DOHH2 (cell line): ENCODE measurements around the gene CHTF8.

Experiments used
- H3F3A ChIP-seq: fragments of 200-600 bp; sonication (generic), shearing (Covaris generic); 2 replicates; pipeline ENCODE4 v1.6.0; 2016; ENCODE audit warnings: antibody characterized with exemption, mild to moderate bottlenecking; ENCODE audit not compliant: control insufficient read depth, insufficient read depth
- H3K27ac ChIP-seq: fragments of 200-600 bp; sonication (generic); 2 replicates; pipeline ENCODE4 v1.5.1; 2014; ENCODE audit warnings: low read depth, mild to moderate bottlenecking, low read length, moderate library complexity
- H3K27me3 ChIP-seq: fragments of 200-600 bp; sonication (generic); 2 replicates; pipeline ENCODE4 v1.6.1; 2014; ENCODE audit warnings: mild to moderate bottlenecking, low read length, mixed read lengths; ENCODE audit not compliant: control insufficient read depth
- H3K36me3 ChIP-seq: fragments of 200-600 bp; sonication (generic); 2 replicates; pipeline ENCODE4 v1.6.1; 2014; ENCODE audit warnings: mild to moderate bottlenecking, low read length, moderate library complexity, mixed read lengths; ENCODE audit not compliant: control insufficient read depth
- H3K4me1 ChIP-seq: fragments of 200-600 bp; sonication (generic); 2 replicates; pipeline ENCODE4 v1.6.1; 2014; ENCODE audit warnings: mild to moderate bottlenecking, low read length, mixed read lengths; ENCODE audit not compliant: control insufficient read depth
- H3K4me2 ChIP-seq: fragments of 200-600 bp; sonication (generic); 2 replicates; pipeline ENCODE4 v1.6.0; 2014; ENCODE audit warnings: mild to moderate bottlenecking, low read length, moderate library complexity
- H3K4me3 ChIP-seq: fragments of 200-600 bp; sonication (generic); 2 replicates; pipeline ENCODE4 v1.5.1; 2014; ENCODE audit warnings: mild to moderate bottlenecking, low read length, mixed read lengths
- H3K79me2 ChIP-seq: fragments of 200-600 bp; sonication (generic); 2 replicates; pipeline ENCODE4 v1.6.1; 2014; ENCODE audit warnings: mild to moderate bottlenecking, low read length, mixed read lengths; ENCODE audit not compliant: control insufficient read depth
- H3K9me2 ChIP-seq: fragments of 200-600 bp; sonication (generic); replicated peaks from 2 replicates; pipeline ENCODE4 v1.6.1; 2014; ENCODE audit warnings: mild to moderate bottlenecking, low read length, mixed read lengths; ENCODE audit not compliant: control insufficient read depth
- H3K9me3 ChIP-seq: fragments of 200-600 bp; sonication (generic); 2 replicates; pipeline ENCODE4 v1.6.1; 2014; ENCODE audit warnings: antibody characterized with exemption, low read length, mixed read lengths; ENCODE audit not compliant: control insufficient read depth, insufficient read depth
- H4K20me1 ChIP-seq: fragments of 200-600 bp; sonication (generic); 2 replicates; pipeline ENCODE4 v1.6.0; 2014; ENCODE audit warnings: low read depth, mild to moderate bottlenecking, antibody characterized with exemption, low read length, moderate library complexity; ENCODE audit not compliant: control insufficient read depth, insufficient read depth
- EZH2phosphoT487 ChIP-seq: fragments of 200-600 bp; sonication (generic); IDR thresholded peaks from 2 replicates; pipeline ENCODE4 v1.6.1; 2017; ENCODE audit warnings: borderline replicate concordance, mild to moderate bottlenecking, antibody characterized with exemption, low read length, moderate library complexity, mixed read lengths
- TF ChIP-seq, protein P1 (sequence below): fragments of 200-600 bp; sonication (generic); IDR thresholded peaks from one replicate; pipeline ENCODE4 v1.5.1; 2014; ENCODE audit warnings: antibody characterized with exemption, mild to moderate bottlenecking, low read depth, low read length; ENCODE audit not compliant: poor library complexity, severe bottlenecking

The CHTF8 gene

DNA sequence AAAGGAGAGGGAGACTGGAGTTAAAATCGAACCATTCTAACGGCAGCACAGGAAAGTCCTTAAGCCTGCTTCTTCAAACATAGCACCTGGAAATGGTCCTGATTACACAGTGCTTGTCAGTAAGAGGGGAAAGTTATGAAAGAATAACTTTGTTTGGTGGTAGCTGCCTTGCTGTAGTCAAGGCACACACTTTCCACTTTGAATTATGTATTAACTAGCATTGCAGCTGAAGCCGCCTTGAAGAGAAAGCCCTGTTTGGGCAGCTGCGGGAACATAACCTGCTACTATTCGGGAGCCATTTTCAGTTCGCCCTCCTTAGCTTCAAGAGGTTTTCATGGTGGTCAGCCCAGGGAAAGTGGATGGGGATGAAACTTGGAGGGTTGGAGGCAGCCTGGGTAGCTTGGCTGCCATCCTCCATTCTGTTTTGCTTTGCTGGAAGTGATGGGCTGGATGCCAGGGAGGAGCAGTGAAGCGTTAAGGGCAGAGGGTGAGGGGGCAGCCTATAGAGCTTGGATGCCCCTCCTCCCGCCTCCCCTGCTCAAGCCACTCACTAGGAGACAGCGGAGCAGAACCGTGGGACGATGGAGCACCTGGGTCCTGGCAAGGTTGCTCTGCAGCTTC lies 32.2 kb downstream of the CHTF8 start:
- Histone ChIP-seq H3K27ac (no peak overlapping the region), H3K36me3 (no peaks in the 10 kb centered on the region), H3K4me2 (no peak overlapping the region), H3K4me1 (no peaks in the 10 kb centered on the region), H3K27me3 (peaks cover 19% of the 10 kb centered on the region), H4K20me1 (no peaks in the 10 kb centered on the region), H3F3A (no peaks in the 10 kb centered on the region), H3K4me3 (no peak overlapping the region), H3K79me2 (no peaks in the 10 kb centered on the region), H3K9me3 (no peaks in the 10 kb centered on the region), H3K9me2 (no peaks in the 10 kb centered on the region)
- TF ChIP-seq EZH2phosphoT487, result no peak
- TF ChIP-seq, protein P1, sequence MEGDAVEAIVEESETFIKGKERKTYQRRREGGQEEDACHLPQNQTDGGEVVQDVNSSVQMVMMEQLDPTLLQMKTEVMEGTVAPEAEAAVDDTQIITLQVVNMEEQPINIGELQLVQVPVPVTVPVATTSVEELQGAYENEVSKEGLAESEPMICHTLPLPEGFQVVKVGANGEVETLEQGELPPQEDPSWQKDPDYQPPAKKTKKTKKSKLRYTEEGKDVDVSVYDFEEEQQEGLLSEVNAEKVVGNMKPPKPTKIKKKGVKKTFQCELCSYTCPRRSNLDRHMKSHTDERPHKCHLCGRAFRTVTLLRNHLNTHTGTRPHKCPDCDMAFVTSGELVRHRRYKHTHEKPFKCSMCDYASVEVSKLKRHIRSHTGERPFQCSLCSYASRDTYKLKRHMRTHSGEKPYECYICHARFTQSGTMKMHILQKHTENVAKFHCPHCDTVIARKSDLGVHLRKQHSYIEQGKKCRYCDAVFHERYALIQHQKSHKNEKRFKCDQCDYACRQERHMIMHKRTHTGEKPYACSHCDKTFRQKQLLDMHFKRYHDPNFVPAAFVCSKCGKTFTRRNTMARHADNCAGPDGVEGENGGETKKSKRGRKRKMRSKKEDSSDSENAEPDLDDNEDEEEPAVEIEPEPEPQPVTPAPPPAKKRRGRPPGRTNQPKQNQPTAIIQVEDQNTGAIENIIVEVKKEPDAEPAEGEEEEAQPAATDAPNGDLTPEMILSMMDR, result no peak

DNA sequence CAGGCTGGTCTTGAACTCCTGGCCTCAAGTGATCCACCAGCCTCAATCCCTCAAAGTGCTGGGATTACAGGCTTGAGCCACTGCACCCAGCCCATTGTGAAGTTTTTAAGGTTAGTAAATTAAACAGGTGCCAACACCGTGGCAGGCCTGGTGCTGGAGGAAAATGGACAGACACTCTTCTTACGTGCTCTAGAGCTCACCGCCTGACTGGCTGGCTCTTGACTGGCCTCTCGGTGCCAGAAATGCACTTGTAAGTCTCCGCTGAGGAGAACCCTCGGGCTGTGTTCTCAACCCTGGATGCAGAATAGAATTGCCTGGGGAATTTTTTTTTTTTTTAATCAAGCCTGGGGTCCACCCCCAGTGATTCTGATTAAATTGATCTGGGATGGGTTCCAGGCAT lies 37.2 kb downstream of the CHTF8 start:
- H3K4me3 ChIP-seq, result no peak overlapping the region
- no peak for TF ChIP-seq EZH2phosphoT487
- TF ChIP-seq, protein P1, result no peak
- no peaks in the 10 kb centered on the region for H3K79me2 ChIP-seq
- no peaks in the 10 kb centered on the region for H3K9me3 ChIP-seq
- no peaks in the 10 kb centered on the region for H3K9me2 ChIP-seq
- H3K4me1 ChIP-seq, result no peaks in the 10 kb centered on the region
- H4K20me1 ChIP-seq, result no peaks in the 10 kb centered on the region
- H3K27me3 ChIP-seq, result no peaks in the 10 kb centered on the region
- no peaks in the 10 kb centered on the region for H3F3A ChIP-seq
- no peaks in the 10 kb centered on the region for H3K36me3 ChIP-seq
- no peak overlapping the region for H3K4me2 ChIP-seq
- no peak overlapping the region for H3K27ac ChIP-seq

DNA sequence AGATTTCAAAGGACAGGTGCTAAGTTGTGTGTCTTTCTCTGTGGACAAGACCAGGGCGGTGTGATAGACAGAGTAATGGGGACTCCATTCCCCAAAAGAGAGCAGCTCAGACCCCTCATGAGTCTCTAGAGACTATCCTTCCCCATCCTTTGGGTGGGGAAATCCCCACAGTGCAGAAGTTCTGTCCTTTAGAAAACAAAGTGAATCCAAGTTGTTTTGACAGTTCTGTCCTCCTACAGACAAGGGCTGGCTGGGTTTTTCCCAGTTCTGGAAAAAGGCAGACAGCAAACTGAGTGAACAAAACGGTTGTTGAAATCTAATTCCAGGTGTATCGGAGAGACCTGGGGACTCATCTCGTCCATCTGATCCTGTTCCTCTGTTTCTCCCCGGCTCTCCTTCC lies 37.9 kb downstream of the CHTF8 start:
- Histone ChIP-seq H3K9me3 (no peaks in the 10 kb centered on the region), H4K20me1 (no peaks in the 10 kb centered on the region), H3K4me3 (no peak overlapping the region), H3K27ac (no peak overlapping the region), H3K79me2 (no peaks in the 10 kb centered on the region), H3K9me2 (no peaks in the 10 kb centered on the region), H3K36me3 (no peaks in the 10 kb centered on the region), H3K4me1 (no peaks in the 10 kb centered on the region), H3K27me3 (no peaks in the 10 kb centered on the region), H3F3A (no peaks in the 10 kb centered on the region), H3K4me2 (no peak overlapping the region)
- TF ChIP-seq EZH2phosphoT487, result no peak
- TF ChIP-seq, protein P1, result no peak
